ENCODE measurements around the gene SYT7.

The SYT7 gene

DNA sequence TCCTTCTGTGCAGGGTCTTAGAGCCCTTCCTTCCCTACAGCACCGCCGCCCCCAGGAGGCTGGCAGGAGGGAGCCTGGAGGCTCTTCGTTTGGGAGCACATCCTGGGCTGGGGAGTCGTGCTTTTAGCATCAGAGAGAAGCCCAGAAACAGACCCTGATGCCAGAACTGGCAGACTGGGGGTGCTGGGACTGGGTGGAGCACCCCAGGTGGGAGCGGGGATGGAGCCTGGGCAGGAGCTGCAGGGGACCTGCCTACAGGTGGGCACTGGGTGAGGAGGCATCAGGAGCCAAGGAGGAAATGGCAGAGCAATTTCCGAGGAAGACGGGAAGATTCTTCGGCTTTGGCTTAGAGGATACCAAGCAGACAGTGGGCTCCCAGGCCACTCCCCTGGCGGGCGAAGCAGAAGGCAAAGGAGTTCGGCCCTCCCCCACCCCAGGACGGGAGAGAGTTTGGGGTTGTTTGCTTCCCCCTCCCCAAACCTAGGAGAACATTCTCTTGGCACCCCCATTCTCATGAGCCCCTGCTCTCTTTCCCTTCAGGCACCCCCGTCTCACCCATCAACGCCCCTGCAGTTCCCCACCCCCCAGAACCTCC, 1.1 kb downstream of the SYT7 start:
- no peak for DNase-seq

DNA sequence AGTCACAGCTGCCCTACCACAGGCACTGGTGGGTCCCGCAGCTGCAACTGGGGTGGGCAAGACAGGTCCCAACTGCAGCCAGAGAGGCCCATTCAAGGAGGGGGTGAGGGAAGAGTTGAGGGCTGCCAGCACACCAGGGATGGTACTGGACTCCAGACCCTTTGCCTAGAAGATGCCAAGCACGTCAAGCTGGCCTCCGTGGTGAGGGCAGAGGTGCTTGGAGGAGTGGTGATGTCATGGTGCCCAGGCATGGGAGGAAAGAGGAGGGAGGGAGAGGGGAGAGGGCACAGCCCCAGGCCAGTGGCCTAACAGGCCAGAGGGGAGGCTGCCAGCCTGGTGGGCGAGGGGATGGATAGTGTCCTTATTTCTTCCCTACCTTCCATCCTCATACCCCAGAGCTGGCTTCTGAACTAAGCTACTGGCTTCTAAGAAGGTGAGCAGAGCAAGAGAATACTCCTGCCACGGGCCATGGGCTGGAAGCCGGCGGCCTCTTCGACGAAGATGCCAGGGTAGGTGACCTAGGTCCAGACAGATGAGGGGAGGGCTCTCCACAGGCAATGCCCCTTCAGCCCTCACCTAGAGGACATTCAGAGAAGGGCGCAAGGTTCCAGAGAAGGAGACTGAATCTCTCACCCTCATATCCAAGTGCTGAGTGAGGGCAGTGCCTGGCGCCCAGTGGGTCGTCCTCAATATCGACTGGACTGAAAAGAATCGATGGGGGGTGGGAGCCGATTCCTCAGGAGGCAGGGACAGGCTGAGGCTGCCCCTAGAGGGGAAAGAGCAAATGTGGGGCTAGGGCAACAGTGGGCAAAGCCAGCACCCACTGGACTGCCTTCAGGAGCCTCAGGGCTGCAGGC, 1.8 kb downstream of the SYT7 start:
- no peak for DNase-seq

DNA sequence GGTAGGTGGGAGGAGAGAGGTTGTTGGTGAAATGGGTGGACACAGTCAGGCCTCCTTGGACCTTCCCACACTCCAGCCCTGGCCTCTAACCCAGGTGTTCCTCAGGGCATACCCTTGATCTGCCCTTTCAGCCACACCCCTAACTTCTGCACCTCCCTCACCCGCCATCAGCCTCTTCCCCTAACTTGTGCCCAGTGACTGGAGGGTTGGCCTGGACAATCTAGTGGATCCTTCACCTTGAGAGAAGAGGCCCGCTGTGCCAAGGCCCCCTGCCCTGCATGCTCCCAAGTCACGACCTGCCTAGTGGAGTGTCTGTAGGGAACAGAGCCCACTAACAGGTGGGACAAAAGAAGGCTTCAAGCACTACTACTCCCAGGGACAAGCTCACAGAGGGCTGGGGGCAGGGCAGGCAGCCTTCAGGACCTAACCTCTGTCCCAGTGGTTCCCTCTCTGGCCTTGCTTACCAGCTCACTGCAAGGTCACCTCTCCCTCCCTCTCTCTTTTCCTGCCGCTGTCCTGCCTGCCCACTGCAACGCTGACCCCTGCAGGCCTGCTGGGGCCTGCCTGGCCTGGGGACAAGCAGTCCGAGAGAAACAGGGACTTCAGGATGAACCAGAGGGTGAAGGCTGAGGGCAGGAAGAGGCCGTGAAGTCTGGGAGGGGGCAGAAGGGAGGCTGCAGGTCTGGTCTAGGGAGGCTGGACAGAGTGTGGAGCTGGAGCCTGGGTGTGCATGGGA, 3.3 kb downstream of the SYT7 start:
- no peak for DNase-seq

DNA sequence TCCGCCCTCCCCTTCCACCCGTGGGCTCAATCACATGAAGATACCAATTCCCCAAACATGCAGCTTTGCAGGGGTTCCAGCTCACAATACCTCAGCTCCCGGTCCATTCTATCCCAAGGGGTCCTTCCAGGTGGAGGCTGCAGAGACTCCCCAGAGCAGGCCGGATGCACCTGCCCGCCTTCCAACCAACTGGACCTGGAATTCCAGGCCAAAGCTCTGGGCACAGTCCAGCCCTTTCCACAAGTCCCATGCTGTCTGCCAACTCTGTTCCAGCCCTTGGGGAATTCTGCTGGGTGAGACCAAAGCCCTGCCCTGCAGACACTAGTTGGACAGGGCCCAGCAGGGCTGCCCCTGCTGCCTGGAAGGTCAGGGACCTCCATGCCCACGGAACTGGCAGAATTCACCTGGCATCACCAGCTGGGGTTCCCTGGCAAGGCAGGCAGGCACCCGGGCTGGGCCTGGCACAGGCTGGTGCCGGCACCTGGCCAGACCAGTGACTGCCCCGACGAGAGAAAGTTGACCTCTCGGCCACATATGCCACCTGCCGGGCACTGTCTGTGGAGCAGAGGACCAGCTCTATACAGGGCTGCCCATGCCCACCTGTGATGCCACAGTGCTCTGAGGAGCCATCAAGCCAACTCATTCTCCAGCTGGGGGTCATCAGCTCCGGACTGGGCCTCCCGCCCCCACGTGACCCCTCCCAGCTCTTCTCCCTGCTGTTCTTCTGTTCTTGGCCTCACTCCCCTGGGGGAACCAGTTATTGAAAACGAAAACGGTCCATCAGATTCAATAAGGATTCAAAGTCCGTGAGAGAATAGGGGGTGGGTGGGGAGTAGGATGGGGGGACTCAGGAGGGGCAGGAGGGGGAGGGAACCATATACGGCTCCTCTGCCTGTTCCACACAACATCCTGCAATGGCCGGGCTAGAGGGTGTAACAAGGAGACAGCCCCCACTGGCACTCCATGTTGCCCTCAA, 4.7 kb downstream of the SYT7 start:
- DNase-seq: no peak

DNA sequence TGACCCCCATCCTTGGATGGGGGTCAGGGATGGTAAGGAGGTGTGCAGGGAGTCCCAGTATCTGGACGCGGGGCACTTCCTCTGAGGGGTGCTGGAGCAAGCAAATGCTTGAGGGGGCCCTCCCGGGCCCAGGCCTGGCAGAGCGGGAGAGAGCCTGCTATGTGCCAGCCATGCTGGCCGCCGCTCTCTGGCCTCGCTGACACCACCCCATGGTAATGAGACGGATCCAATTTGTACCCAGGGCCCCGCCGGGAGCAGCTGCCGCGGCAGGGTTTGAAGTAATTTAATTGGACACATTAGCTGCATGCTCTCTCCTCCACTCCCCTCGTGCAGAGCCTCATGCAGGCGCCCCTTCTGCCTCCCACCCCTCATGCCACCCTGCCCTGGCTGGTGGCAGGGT, 6.3 kb downstream of the SYT7 start:
- DNase-seq: no peak

DNA sequence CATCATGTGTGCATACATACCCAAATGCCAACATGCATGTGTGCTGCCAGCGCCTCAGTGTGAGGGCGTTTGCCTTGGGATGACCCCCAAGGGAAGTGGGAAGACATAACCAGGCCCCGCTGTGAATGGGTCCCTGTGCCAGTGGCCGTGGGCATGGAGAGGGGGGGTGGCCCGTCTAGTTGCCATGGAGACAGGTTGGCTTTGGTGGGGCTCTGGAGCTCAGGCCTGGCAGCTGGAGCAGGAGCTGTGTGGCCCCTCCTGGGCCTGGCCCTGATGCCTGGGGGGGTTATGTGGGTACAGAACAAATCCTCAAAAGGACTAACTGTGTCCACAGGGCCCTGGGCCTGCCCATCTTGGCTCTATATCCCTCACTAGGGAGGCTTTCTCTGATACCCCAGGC, 8.0 kb downstream of the SYT7 start:
- DNase-seq: no peak

DNA sequence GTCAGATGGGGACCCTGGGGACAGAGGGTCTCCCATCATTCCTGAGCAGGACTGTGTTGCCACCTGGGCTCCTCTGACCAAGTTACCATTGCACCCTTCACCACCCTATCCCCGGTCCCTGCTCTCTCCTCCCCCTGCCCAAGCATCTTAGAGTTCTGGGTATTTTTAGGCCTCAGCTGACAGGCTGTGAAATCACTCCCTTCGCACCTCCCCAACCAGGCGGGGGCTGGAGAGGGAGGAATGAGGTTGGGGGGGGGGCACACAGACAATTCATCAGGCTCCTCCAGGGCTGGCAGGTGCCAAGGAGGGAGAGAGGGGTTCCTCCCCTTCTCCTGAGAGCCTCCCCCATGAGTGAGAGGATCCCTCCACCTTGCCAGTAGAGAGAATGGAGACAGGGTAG, 9.0 kb downstream of the SYT7 start:
- DNase-seq: no peak

DNA sequence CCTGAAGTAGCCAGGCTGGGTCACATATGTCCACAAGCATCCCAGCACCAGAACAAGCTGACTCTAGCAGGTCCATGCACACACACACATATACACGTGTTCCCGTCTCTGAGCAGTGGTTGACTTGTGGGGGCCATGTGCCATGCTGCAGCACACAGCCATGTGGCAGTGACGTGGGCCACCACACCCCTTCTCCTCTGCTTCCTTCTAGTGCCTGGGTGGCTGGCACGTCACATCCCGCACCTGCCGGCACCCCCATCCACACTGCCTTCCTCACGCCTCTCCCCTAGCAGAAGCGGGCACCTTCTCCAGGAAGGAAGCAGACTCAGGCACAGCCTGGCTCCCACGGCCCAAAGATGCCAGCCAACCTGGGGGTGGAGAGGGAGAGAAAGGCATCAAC, 9.5 kb downstream of the SYT7 start:
- no peak for DNase-seq

DNA sequence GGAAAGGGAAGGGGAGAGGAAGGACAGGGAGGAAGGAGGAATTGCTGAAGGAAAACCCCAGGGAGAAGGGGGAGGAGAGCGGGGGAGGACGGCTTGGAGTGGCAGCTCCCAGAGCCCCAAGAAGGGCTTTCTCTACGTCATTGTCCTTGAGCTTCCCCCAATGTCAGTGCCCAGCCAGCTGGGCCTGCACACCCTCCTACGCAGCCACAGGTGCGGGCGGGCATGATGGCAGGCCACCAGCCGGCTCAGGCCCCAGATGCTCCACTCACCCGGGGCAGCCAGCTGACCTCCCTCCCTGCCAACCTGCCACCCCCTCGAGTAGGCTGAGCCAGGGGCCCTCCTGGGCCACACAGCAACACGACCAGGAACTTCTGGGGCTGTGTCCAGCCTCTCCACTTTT, 11.2 kb downstream of the SYT7 start:
- DNase-seq: no peak

DNA sequence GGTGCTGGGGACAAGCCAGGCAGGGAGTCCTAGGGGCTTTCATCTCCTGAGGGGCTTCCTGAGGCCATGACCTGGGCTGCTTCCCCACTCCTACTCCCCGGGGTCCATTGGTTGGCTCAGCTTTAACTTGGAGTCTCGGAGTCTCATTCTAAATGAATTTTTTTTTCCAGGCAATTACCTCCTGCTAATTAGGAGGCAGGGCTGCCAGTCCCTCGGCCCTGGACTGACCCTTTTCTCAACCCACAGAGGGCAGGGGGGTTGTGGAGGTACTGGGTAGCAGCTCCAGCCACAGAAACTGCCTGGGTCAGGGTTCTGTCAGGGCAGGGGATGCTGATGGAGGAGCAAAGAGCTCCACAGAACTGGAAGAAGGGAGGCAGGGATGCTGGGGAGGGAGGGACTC, 11.9 kb downstream of the SYT7 start:
- DNase-seq: no peak

DNA sequence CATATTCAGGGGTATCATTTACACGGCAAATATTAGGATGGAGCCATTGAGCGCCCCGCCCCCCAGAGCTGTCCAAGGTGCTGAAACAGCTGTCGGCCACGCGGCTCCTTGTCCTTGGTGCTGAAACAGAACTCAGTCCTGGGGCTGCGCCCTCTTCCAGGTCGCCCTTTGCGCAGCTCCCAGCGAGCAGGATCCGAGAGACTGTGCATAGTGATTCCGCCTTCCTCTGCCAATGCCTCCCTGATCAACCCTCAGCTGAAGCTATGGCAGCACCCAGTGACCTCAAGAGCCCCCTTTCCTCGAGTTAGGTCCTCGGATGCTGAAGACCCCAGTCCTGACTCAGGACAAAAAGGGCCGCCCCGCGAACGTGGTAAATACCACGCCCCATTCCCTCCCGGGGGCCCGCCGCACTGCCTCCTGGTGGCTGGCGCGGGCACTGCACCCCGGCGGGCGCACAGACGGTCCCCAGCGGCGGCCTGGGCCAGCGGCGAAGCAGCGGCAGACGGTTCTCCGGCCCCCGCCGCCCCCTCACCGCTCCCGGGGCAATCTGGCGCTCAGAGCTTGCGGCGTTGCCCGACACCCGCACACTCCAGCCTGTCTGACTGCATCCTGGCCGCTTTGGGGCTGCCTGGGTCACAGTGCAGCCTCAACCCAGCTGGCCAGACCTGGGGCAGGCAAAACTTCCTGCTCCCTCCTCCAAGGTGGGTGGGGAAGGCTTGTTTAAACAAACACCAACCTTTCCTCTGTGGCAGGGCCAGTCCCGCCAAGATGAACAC, 13.4 kb downstream of the SYT7 start:
- DNase-seq: peak; percentile 15

DNA sequence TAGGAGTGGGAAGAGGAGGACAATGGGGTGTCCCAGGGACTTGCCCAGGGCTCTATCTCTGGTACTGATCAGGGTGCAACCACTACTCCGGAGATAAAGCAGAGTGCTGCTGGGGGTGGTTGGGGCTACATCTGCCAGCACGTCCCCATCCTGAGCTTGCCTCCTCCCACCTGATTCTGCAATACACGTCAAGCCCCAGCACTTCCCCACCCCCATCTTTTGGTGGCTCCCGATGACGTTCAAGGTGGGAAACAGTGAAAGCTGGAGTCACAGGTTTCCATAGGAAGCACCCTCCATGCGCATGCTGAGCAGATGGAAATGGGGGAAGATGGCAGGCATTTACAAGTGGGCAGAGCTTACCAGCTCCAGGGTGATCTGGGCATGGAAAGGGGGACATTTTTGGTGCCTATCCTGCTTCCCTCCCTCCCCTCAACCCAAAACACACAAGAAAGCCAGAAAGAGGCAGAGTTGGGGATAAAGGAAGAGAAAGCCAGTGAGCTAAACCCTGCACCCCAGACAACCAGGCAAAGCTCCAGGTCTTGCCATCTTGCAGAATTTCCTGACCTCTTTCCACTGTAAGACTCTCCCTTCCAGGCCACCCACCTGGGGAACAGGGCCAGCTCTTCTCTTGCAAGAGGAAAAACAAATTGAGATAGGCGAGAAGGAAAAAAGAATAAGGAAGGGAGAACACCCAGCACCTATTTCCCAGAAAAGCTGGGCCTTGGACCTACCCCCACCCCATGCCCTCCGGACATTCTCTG, 15.8 kb downstream of the SYT7 start:
- no peak for DNase-seq

DNA sequence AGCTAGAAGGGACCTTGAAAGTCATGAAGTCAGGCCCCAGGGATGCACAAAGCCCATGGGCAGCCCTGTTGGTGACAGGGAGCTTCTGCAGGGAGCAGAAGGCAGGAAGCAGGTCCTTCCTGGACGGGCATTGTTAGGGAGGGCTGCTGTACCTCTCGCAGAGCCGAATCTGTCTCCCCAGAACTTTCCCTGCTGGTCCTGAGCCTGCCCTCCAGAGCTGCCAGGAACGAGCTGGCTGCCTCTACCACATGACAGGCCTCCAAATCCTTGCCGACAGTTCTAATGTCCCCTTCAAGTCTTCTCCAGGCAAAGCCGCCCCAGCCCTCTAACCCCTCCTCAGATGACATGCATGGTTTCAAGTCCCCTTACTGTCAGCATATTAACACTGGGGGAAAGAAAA, 20.1 kb downstream of the SYT7 start:
- no peak for DNase-seq

DNA sequence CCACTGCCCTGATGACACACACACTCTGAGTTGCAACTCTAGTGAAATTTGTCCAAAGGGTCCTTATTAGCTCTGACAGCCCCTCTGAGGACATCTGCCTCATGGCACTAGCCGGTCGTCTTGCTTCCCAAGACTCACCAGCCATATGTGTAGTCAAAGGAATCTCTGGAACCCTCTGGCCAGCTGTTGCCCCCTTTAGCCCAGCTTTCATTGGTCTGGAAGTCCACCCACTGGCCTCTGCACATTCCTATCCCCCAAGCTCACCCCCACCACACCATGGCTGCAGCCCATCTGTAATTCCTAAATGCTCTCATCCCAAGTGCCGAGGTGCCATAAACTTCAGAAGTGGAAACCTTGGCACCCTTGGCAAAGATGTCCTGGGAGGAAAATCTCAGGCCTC, 24.3 kb downstream of the SYT7 start:
- DNase-seq: no peak

DNA sequence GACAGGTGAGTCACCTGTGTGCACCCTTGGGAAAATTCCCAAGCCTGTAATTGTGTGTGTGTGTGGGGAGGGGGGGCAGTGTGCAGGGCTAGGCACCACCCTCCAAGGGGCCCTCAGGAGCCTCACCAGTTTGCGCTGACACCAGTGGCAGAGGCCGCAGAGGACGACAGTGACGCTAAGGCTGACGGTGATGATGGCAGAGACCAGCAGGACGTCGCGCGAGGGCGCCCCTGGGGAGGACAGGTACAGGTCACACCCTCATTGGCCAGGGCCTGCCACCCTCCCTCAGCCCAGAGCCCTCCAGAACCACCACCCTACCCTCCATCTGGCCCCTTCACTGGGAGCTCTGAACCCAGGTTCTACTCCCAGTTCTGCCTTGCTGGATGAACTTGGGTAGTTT, 24.9 kb downstream of the SYT7 start:
- no peak for DNase-seq

DNA sequence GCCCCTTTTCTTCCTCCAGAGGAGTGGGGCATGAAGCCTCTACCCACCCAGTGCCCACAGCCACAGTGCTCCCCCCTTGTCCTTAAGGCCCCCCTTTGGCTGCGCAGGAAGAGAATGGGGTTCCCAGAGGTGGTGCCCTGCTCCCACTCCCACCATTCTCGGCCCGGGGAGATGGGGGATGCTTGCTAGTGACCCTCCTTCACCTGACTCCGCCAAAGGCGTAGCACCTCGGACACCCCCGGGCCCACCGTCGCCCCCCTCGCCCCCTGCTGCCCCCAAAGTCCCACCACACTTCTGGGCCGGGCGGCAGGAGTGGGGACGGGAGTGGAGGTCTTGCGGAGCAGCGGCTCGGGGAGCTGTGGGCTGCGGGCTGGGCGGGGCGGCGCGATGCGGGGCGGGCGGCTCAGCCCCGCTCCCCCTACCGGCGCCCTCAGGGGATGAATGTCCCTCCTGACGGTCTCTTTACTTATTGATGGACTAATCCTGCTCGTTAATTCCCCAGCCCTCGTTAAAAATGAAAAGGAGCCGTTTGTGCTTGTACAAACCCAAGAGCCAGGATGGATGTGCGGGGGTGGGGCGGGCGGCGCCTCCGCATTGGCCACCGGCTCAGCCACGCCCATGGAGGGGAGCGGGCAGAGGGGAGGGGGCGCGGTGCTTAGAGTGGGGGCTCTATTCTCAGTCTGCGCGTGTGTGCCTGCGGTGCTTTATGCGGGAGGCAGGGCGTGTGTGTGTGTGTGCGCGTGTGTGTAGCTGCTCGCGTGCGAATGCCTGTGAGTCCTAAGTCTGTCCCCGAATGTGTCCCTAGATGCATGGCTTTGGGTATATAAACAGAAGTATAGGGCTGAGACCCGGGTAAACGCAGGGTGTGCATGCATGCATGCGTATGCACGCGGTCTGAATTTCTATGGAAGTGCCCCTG, 25.6 kb downstream of the SYT7 start:
- DNase-seq: no peak

DNA sequence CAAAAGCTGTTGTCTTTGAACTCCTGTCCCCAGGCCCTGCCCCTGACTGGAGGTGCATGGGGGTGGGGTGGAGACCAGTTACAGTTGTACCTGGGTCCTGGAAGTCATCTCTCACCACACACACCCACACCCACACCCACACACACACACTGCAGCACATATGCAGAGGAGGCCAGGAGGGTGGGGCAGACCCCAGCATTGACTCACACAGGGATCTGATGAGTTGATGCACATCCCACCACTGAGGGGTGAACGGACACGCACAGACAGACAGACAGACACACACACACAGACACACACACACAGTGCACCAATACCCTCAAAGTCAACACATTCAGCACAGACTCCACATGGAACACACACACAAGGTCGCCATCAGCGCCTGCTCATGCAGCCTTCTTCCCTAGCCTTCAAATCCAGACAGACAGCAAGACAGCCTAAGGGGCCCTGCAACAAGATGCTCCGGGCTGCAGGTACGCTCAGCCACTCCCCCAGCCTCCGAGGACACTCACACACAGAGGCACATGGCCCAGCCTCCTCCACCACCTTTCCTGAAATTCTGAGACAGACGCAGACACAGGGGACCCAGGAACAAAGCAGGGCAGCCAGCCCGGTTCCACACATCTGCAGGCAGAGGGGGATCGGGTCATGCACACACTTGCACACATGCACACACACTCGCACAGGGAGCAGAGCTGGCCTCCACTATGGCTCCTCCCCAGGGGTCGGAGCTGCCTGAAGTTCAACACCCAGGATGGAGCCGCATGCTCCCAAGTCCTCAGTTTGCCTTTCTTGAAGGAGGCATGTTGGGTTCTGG, 26.5 kb downstream of the SYT7 start:
- DNase-seq: no peak

DNA sequence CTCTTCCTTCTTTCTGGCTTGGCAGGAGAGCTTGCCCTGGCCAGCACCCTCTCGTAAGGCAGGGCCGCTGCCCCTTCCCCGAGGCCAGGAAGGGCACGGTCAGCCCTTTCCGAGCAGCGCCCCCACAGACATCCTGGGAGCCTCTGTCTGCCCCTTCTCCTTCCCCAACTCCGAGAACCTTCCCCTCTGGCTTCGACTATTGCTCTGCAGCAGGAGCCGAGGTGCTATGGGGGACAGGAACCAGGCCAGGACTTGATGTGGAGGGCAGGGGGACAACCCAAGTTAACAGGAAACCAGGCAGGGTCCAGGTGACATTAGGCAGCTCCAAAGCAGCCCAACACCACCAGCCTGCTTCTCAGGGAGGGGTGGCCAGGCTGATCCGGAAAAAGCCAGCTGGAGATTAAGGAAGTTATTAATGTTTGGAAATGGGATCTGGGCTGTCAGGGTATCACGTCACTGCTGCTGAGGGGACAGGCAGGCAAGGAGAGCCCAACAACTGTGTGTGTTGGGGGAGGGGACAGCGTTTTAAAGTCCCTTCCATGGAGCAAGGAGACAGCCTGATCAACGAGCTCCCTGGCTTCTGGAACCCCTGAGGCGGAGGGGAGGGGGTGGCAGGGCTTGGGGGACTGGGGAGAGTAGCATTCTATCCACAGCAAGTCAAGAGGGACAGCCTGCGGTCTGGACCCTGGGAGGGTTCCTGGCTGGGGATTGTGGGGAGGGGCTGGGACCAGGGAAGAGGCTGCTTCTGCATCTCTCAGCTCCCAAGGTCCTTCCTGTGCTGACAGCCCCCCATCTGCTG, 27.3 kb downstream of the SYT7 start:
- DNase-seq: no peak
